Measurements from ENCODE around the gene DCXR.

Gene DCXR

DNA sequence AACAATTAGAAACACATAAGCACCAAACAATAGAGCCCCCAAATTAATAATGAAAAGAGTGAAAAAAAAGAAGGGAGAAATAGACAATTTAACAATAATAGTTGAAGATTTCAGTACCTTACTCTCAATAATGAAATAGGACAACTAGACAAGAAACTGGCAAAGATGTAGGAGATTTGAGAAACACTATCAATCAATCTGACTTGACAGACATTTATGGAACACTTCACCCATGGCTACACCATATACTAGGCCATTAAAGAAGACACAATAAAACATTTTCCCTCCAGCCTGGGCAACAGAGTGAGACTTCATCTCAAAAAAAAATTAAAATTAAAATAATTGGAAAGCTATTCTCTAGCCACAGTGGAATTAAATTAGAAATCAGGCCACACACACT lies 33.1 kb upstream of the DCXR start:
- DNase-seq, result no peak

GRCh38 chr17:82065638-82066303 lies 28.3 kb upstream of the DCXR start, which contains the start of gene DUS1L:
DUS1L (minus strand) TSS chr17:82065804; CDS start chr17:82065059, 745 bp downstream.
- peak in 1 of 2 experiments; percentile 76 for DNase-seq

DNA sequence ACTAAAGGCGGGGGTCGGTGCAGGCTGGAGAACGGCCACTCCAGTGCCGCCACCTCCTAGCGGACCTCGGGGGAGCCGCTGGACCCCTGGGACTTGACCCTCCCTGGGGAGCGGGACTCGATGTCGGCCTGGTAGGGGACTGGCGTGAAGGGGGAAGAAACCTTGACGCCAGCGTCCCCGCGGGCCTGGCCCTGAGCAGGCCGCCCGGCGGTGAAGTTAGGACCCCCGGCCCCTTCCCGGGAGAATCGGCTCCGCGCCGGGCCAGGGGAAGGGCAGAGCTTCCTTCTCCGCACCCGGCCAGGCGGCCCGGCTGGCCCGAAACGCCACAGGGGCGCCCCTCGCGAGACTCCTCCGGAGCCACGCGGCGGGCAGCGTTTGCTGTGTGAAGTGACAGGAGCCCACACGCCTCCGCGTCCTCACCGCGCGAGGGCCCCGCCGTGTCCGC lies 27.7 kb upstream of the DCXR start:
- no peak for DNase-seq

DNA sequence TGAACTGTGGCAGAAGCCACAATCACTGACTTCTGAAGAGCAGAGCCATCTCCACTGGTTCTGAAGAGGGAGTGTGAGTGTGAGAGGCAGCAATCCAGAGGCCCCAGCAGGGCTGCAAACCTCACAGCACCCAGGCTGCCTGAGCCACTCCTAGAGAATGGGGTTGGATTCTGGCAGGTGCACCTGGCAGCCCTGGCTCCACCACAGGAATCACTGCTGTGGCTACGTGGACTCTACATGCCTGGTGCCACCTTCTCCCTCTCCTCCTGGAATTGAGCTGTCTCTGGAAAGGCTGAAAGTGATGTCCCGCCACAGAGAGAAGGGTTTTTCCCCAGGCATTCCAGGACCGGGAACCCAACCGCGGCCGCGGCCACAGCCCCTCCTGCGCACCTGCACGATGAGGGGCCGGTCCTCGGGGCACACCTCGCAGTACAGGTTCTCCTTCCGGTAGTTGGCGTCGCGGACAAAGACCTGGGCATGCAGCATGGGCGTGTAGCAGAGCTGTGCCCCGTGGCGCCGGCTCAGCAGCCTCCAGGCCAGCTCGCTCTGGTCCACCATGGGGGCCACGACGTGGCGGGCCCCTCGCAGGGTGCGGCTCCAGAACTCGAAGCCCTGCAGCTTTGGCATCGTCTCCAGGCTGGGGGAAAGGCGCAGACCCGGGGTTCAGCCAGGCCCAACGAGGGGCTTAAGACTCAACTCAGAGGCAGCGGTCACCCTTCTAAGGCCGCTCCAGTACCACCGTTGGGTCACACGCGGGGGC lies 27.1 kb upstream of the DCXR start:
- DNase-seq, result no peak

DNA sequence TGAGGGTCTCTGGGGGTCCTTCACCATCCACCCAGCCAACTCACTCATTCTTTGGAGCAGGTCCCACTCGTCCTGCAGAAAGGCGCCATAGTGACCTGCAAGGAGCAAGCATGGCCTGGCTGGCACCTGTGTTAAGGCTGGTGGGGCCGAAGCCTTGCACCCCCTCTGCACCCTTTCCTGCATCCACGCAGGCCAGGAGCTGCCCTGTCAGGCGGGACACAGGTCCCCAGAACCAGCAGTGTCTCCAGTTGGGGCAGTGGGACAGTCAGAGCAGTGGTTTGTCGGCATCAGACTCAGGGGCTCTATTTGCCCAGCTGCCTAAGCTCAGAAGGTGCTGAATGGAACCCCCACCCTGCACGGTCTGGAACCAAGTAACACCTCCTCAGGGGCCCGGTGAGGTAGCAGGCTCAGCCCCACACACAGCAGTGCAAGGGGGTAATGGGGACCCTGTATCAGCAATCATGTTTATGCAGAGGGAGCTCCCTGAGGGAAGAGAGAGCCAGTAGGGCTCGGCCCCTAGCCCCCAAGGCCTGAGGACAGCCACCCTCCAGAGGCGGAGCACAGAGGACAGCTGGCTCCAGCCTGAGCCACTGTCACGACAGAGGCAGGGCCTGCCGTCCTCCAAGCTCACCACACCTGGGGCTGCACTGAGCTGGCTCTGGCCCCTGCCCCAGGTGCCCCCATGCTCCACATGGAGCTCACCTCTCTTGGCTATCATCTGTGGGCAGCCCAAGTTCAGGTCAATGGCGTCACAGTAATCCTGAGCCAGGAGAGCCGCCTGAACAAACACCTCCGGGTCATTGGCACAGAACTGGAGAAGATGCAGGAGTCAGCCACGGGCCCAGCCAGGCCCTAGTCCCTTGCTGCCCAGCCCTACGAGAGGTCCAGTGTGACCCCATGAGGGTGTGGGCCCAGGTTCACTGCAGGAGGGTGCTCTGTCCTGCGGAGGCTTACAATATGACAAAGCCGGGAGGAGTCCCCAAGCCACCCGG lies 26.2 kb upstream of the DCXR start:
- no peak for DNase-seq

DNA sequence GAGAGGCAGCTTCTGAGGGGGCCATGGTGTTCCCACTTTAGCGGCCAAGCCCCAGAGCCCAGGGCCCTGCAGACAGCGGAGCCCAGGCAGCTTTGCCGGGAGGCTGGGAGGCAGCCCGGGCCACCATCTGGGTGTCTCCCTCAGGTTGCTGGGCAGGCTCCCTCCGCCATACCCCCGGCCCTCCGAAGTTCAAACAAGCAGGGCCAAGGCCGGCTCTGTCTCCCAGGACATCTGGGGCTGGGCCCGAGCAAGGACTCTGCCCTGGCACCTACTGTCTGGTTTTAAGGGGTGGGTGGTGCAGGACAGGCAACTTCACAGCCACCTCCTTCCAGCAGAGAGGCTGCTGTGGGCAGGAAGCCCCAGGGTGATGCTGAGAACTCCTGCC lies 25.5 kb upstream of the DCXR start:
- no peak for DNase-seq

DNA sequence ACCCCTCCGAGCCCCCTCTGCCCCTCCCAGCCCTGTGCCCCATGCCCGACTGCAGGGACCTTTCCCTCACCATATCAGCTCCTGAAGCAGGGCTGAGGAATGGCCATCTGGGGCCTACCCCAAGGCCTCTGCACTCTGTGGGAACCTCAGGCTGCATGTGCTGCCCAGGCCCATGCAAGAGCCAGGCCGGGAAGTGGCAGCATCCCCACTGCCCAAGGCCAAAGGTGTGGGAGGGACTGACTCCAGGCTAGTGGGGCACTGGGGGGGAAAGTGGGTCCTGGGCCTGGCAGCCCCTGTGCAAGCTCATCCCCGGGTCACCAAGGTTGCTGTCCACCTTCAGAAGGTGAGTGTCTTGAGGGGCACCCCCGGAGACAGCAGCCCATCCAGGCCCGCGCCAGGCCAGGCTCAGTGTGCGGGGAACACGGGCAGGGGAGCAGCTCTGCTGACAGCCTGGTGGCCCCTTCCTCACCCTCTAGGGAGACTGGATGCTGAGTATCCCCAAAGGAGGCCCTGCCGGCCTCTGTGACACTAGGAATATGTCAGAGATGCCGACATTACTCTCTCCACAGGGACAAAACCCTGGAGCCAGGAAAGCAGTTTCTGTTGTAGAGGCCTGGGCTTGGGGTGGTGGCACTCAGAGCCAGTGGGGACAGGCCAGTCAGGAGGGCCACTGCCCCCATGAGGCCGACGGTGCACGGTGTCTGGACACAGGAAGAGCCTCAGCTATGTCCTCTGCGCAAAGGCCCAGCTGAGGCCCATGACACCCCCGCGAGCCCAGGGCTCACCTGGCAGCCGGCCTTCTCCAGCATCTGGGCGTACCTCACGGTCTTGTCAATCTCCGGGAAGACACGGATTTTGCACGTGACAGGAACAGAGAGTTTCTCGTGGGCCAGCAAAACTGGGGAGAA lies 24.8 kb upstream of the DCXR start:
- DNase-seq, result no peak

GRCh38 chr17:82061047-82061925 lies 23.8 kb upstream of the DCXR start:
- DNase-seq, result no peak

DNA sequence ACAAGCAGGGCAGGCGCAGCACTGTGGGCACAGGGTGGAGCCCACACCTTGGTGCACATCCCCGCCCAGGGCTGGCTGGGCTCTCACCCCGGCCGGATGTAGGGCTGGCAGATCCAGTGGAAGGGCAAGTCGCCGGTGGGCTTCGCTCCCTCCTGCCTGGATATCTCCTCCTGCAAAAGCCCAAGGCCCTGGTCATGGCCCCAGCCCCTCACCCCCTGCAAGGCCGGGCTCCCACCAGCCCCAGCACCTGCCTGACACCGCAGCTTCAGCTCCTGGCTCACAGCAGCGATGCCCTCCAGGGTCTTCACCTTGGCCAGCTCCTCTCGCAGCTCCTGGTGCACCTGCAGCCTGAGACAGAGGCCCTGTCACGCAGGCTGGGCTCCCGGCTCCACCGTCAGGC lies 23.1 kb upstream of the DCXR start:
- DNase-seq, result no peak

DNA sequence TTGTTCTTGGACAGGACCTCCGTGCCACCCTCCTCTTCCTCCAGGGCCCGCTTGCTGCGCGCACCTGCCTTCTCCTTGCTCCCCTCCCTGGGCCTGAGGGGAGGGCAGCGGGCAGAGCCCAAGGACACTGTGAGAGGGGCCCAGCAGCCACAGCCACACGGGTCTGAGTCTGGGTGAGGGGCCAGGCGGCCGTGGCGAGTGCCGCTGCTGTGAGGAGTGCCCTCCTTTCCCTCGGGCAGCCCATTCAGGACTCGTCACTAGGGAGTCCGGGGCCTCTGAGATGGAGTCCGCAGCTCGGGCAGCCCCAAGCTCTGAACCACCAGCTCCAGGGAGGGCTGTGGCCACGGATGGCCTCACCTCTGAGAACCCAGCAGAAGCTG lies 22.5 kb upstream of the DCXR start:
- DNase-seq, result no peak

GRCh38 chr17:82059272-82060000 lies 21.9 kb upstream of the DCXR start:
- DNase-seq, result no peak

- DNase-seq, result no peak
Measured at GRCh38 chr17:82058855-82059249, 21.4 kb upstream of the DCXR start.

GRCh38 chr17:82058230-82058854 lies 20.8 kb upstream of the DCXR start:
- no peak for DNase-seq

DNA sequence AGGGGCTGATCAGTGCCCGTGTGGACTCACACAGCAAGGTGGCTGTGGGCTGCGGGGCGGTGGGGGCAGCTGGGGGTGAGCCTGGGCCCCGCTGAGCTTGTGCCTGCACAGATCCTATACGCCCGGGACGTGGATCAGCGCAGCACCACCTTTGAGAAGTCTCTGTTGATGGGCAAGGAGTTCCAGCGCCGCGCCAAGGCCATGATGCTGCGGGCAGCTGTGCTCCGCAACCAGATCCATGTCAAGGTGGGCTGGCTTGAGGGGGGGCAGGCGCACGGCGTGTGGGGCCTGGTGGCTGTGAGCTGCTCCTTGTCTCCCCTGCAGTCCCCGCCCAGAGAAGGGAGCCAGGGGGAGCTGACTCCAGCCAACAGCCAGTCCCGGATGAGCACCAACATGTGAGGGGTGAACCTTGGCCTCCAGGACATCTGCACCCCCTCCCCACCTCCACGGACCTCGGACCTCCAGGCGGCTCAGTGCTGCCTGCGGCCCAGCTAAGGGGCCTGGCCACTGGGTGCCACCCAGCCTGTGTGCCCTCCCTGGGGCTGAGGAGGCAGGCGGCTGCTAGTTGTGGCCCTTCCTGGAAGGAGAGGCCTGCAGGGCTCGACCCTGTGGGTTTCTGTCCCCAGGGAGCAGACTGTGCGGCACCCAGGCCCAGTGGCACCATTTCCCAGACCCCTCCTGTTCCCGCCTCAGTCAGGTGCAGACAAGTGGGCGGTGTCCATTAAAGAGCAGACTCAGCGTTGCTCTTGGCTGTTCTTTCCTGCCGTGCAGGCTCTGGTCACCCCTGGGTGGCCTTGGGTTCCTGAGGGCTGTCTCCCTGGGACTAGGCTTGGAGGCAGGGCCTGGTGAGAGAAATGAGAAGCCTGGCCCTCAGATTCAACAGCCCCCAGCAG lies 19.5 kb upstream of the DCXR start:
- DNase-seq, result no peak

GRCh38 chr17:82055965-82056728 lies 18.6 kb upstream of the DCXR start:
- no peak for DNase-seq

DNA sequence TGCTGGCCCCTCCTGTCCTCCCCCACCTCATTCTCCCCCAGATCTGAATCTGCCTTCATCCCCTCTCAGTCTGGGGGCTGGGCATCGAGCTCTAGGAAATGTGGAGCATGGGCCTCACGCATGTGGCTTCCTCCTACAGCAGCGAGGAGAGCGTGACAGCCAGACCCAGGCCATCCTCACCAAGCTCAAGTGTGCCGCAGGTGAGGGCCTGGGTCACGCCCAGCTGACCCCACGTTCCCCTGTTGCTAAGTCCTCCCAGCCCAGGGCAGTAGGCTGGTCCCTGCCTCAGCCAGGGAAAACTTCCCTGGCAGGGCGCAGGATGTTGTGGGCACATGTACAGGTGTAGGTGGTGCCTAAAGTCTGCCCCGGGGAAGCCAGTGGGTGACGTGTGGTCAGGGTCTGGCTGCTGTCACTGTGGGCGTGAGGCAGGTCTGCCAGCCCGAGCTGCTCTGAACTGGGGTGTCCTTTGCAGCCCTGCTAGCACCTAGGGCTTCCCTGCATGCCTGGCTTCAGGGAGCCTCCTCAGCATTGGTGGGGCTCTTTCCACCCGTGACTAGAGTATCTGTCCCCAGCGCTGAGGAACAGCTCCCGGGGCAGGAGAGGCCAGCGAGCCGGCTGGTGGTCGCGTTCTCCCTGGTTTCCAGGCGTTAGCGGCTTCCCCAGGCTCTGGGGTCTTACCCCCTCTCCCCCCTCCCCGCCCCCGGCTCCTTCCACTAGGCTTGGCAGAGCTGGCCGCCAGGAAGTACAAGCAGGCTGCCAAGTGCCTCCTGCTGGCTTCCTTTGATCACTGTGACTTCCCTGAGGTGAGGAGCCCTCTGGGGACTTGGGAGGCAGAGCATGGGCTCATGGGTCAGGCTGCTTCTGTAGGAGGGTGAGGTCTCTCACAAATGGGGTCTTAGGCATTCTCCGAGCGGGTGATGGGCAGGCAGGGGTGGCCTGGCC lies 17.8 kb upstream of the DCXR start:
- DNase-seq, result no peak
